Large intestine (tissue), 3 donors: Measurements from ENCODE around the gene P4HA3. TPM values are rescaled to one million over a fixed set of nuclear protein-coding genes. Genes with fewer than 3 reads are reported as not detected.

Source experiments
- DNase-seq, 2 donors: peaks; one replicate each; pipeline versions ENCODE4 v3.0.0 to v3.0.0-alpha.2; 2013
- H3K27ac ChIP-seq: one replicate; pipeline ENCODE4 v1.5.1; 2013; ENCODE audit warnings: low read length
- H3K27me3 ChIP-seq: 2 replicates; pipeline ENCODE4 v1.6.1; 2013; ENCODE audit warnings: low read length; ENCODE audit not compliant: control insufficient read depth, insufficient read depth
- H3K36me3 ChIP-seq: 2 replicates; pipeline ENCODE4 v1.6.1; 2013; ENCODE audit warnings: low read length; ENCODE audit not compliant: control insufficient read depth, insufficient read depth
- H3K4me1 ChIP-seq: one replicate; pipeline ENCODE4 v1.6.1; 2013; ENCODE audit warnings: low read length; ENCODE audit not compliant: control insufficient read depth, insufficient read depth
- H3K4me3 ChIP-seq: one replicate; pipeline ENCODE4 v1.5.1; 2013; ENCODE audit warnings: low read length
- H3K9me3 ChIP-seq: one replicate; pipeline ENCODE4 v1.6.1; 2013; ENCODE audit warnings: mild to moderate bottlenecking, low read depth, low read length, moderate library complexity; ENCODE audit not compliant: control insufficient read depth
- WGBS: methylation state at CpG from one replicate; pipeline ENCODE4 v1.1.5; 2013; ENCODE audit warnings: low lambda C conversion rate; ENCODE audit not compliant: insufficient coverage; 5-methylcytosine and 5-hydroxymethylcytosine counted together
- polyA plus RNA-seq: library from polyadenylated mRNA; unstranded; fragments of 120-200 nt; gene quantifications from one replicate; pipeline ENCODE4 v1.2.1, GENCODE V29; 2013

Gene P4HA3
- polyA plus RNA-seq, 1 donor, result 1.3 TPM

GRCh38 chr11:74238243-74238642 lies 73.2 kb downstream of the P4HA3 start:
- H3K4me1 ChIP-seq, result no peaks in the 10 kb centered on the region
- H3K9me3 ChIP-seq, result no peaks in the 10 kb centered on the region
- H3K36me3 ChIP-seq, result peaks cover 28% of the 10 kb centered on the region
- DNase-seq, result no peak
- WGBS, result 100% methylated on average over 1 of the region's 1 CpG
- no peaks in the 10 kb centered on the region for H3K27me3 ChIP-seq
- H3K27ac ChIP-seq, result no peak overlapping the region
- H3K4me3 ChIP-seq, result no peak overlapping the region

DNA sequence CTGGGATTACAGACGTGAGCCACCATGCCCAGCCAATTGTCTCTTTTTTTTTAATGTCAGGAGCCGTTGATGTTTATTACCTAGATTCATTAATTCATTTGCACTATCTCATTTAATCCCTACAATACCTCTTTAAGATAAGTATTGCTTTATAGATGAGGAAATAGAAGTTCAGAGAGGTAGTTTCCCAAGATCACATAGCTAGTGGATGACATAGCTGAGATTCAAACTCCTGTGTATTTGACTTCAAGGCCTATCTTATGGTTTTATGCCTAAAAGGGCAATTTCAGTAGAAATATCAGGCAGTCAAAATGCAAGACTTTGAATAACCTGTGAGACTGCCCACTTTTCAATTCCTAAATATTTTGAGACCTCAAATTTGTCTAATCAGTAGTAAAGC lies 73.9 kb downstream of the P4HA3 start:
- Histone ChIP-seq H3K4me3 (no peak overlapping the region), H3K4me1 (no peaks in the 10 kb centered on the region), H3K27ac (no peak overlapping the region), H3K36me3 (peaks cover 25% of the 10 kb centered on the region), H3K9me3 (no peaks in the 10 kb centered on the region), H3K27me3 (no peaks in the 10 kb centered on the region)
- WGBS, result 86% methylated on average over 1 of the region's 2 CpGs
- DNase-seq, result no peak

DNA sequence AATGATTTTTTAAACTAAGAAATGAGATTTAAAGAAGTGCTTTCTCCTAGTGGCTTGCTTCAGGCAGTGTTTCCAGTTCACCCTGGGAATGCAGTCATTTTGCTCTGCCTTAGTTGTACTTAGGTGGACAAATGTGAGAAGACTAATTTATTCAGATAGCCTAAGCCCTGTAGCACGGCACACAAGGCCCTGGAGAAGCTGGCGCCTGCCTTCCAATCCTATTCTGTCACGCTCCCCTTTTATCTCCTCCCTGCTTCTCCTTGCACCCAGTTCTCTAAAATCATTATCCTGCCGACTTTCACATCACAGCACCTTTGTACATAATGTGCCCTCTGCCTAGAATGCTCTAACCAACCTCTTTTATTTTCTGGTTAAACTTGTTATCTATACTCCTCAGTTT lies 76.3 kb downstream of the P4HA3 start:
- Histone ChIP-seq H3K9me3 (no peaks in the 10 kb centered on the region), H3K27ac (no peak overlapping the region), H3K27me3 (no peaks in the 10 kb centered on the region), H3K36me3 (peaks cover 34% of the 10 kb centered on the region), H3K4me1 (no peaks in the 10 kb centered on the region), H3K4me3 (no peak overlapping the region)
- WGBS, result 100% methylated on average over 2 of the region's 4 CpGs
- no peak for DNase-seq

DNA sequence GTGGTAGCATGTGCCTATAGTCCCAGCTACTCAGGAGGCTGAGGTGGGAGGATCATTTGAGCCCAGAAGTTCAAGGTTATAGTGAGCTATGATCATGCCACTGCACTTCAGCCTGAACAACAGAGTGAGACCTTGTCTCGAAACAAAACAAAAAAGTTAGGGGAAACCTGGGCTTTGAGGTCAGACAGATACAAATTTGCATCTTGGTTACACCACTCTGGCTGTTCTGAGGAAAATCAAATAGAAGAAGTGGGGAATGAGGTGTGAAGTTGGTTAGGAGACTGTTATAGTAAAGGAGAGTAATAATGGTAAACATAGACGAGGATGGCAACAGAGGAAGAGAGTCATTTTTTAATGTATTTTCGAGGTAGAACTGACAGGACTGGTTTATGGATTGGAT lies 77.8 kb downstream of the P4HA3 start:
- H3K27ac ChIP-seq, result no peak overlapping the region
- H3K27me3 ChIP-seq, result no peaks in the 10 kb centered on the region
- 67% methylated on average over 1 of the region's 3 CpGs for WGBS
- H3K4me3 ChIP-seq, result no peak overlapping the region
- no peaks in the 10 kb centered on the region for H3K4me1 ChIP-seq
- DNase-seq, result no peak
- peaks cover 34% of the 10 kb centered on the region for H3K36me3 ChIP-seq
- no peaks in the 10 kb centered on the region for H3K9me3 ChIP-seq

- H3K36me3 ChIP-seq, result peaks cover 27% of the 10 kb centered on the region
- H3K27ac ChIP-seq, result no peak overlapping the region
- WGBS, result no CpG with 5 or more reads among the region's 6 CpGs
- no peaks in the 10 kb centered on the region for H3K4me1 ChIP-seq
- DNase-seq, result no peak
- no peak overlapping the region for H3K4me3 ChIP-seq
- H3K9me3 ChIP-seq, result no peaks in the 10 kb centered on the region
- no peaks in the 10 kb centered on the region for H3K27me3 ChIP-seq
Measured at GRCh38 chr11:74232311-74232950, 79.0 kb downstream of the P4HA3 start.

DNA sequence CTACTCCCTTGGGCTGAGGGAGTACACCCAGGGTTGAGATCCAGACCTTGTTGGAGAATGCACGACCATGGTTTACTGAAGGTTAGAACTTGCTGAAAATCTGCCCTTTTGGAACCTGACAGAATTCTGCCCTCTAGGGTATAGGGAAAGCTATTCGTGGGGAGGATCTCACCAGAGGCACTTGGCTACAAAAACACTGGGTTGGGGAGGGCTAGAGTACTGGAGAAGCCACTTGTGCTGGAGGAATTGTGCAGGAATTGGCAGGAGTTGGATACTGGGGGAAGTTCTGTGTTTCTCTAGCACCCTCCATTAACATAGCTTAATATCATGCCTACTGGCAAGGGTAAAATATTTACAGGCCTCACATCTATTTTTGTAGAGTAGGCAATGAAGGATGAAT lies 84.5 kb downstream of the P4HA3 start:
- WGBS, result no CpG with 5 or more reads among the region's 2 CpGs
- Histone ChIP-seq H3K9me3 (no peaks in the 10 kb centered on the region), H3K36me3 (peaks cover 17% of the 10 kb centered on the region), H3K27me3 (no peaks in the 10 kb centered on the region), H3K4me1 (no peaks in the 10 kb centered on the region), H3K27ac (no peak overlapping the region), H3K4me3 (no peak overlapping the region)
- DNase-seq, result no peak

DNA sequence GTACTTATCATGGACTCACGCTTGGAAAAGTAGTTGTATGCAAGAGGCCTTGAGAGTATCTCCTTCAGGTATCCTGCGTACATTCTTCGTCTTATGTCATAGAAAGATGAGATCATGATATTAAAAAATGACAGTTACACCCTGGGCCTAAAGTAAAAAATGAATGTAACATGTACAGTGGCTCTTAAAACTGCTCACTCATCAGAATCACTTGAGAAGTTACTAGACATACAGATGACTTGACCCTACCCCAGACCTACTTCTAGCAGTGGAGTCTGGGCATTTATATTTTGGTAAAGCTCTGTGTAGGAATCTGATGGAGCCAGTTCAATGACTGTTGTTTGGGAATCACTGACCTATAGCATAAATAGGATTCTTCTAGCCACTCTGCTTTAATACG lies 85.9 kb downstream of the P4HA3 start:
- H3K36me3 ChIP-seq, result peaks cover 8% of the 10 kb centered on the region
- WGBS, result 100% methylated on average over 3 of the region's 4 CpGs
- H3K27ac ChIP-seq, result no peak overlapping the region

GRCh38 chr11:74221816-74222215 lies 89.6 kb downstream of the P4HA3 start:
- H3K4me1 ChIP-seq, result no peaks in the 10 kb centered on the region
- WGBS, result no CpG with 5 or more reads among the region's 1 CpG
- H3K27me3 ChIP-seq, result no peaks in the 10 kb centered on the region
- H3K36me3 ChIP-seq, result peaks cover 2% of the 10 kb centered on the region
- DNase-seq, result no peak
- no peaks in the 10 kb centered on the region for H3K9me3 ChIP-seq
- no peak overlapping the region for H3K4me3 ChIP-seq
- H3K27ac ChIP-seq, result no peak overlapping the region

More for the DNA sequence above, 85.9 kb downstream of the P4HA3 start:
- Histone ChIP-seq H3K9me3 (no peaks in the 10 kb centered on the region), H3K4me3 (no peak overlapping the region), H3K4me1 (no peaks in the 10 kb centered on the region), H3K27me3 (no peaks in the 10 kb centered on the region)
- DNase-seq, result no peak

GRCh38 chr11:74220376-74220775 lies 91.1 kb downstream of the P4HA3 start:
- no CpG with 5 or more reads among the region's 1 CpG for WGBS
- Histone ChIP-seq H3K4me3 (no peak overlapping the region), H3K4me1 (no peaks in the 10 kb centered on the region), H3K27ac (no peak overlapping the region), H3K9me3 (no peaks in the 10 kb centered on the region), H3K36me3 (no peaks in the 10 kb centered on the region), H3K27me3 (no peaks in the 10 kb centered on the region)
- peak in 1 of 2 donors; percentile 17 for DNase-seq
